ENCODE data around the gene MED10. TPM values are rescaled to one million over a fixed set of nuclear protein-coding genes. Genes with fewer than 3 reads are reported as not detected.

Gene MED10
- total and polyA plus RNA-seq, 4 donors, result 18.9 to 34.3 (median 31.4) TPM

DNA sequence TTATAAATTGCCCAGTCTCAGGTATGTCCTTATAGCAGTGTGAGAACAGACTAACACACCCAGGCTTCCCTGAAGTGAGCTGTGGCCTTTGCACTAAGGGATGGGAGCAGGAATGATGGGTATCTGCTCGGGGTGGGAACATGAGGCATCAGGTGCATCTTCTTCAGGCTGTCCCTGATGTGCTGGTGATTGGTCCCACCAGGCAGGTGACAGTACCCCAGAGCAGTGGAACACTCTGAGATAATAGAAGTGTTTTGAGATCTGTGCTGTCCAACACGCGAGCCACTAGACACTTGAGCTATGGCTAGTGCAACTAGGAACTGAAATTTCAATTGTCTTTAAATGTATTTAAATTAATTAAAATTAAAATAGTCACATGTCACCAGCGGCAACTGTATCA, 12.8 kb upstream of the MED10 start:
- no peaks in the 10 kb centered on the region for H3K4me1 ChIP-seq (ENCODE audit: control insufficient read depth in 5 of 5, insufficient read depth in 5 of 5, low read length in 5 of 5)
- TF ChIP-seq, protein P1, sequence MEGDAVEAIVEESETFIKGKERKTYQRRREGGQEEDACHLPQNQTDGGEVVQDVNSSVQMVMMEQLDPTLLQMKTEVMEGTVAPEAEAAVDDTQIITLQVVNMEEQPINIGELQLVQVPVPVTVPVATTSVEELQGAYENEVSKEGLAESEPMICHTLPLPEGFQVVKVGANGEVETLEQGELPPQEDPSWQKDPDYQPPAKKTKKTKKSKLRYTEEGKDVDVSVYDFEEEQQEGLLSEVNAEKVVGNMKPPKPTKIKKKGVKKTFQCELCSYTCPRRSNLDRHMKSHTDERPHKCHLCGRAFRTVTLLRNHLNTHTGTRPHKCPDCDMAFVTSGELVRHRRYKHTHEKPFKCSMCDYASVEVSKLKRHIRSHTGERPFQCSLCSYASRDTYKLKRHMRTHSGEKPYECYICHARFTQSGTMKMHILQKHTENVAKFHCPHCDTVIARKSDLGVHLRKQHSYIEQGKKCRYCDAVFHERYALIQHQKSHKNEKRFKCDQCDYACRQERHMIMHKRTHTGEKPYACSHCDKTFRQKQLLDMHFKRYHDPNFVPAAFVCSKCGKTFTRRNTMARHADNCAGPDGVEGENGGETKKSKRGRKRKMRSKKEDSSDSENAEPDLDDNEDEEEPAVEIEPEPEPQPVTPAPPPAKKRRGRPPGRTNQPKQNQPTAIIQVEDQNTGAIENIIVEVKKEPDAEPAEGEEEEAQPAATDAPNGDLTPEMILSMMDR (IDR thresholded peaks at IDR 0.05; ENCODE audit: control extremely low read depth, extremely low read depth), result no peak
- DNase-seq (no peak), ATAC-seq (ENCODE audit: insufficient read depth, low FRiP score) (no peak)
- H3K27me3 ChIP-seq (ENCODE audit: control insufficient read depth in 3 of 3, insufficient read depth in 3 of 3, low read length in 2 of 3), result no peaks in the 10 kb centered on the region
- WGBS, 2 donors, result 86 to 93% methylated on average over 4 of the region's 4 CpGs
- no peak overlapping the region for H3K27ac ChIP-seq (ENCODE audit: low read depth in 1 of 2, low read length in 1 of 2)
- no peak overlapping the region for H3K9ac ChIP-seq (ENCODE audit: insufficient read depth in 1 of 2, low read length in 2 of 2)
- H3K4me3 ChIP-seq, result no peak overlapping the region
- H3K9me3 ChIP-seq (ENCODE audit: control insufficient read depth in 4 of 4, insufficient read depth in 3 of 4, low read length in 3 of 4), result no peaks in the 10 kb centered on the region
- no peaks in the 10 kb centered on the region for H3K36me3 ChIP-seq (ENCODE audit: control insufficient read depth in 4 of 4, insufficient read depth in 4 of 4, low read length in 4 of 4)

DNA sequence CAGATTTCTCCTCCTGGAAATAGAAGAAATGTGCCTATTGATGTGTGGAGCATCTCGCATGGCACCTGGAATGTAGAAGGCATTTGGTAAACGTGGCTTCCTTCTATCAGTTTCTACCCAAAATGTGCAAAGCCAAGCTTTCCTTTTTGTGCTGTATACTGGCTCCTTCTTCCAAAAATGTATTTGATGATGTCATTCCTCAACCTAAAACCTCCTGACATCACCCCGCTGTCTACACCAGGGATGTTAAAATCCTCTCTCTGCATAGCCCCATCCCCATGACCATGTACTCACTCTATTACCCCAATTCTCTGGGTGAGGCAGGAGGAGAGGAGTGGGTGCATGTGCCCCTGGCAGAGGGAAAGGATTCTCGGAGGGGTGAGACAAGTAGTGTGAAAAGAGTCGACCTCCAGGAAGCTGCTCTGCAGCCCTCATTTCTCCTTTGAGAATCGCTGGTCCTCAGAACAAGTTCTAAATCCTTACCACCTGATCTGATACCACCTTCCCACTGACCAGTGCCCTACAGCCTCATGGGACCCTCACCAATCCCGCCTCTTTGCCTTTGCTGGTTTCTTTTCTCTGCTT, 11.7 kb upstream of the MED10 start:
- Histone ChIP-seq H3K9ac (ENCODE audit: insufficient read depth in 1 of 2, low read length in 2 of 2) (no peak overlapping the region), H3K27ac (ENCODE audit: low read depth in 1 of 2, low read length in 1 of 2) (no peak overlapping the region), H3K4me3 (no peak overlapping the region), H3K27me3 (ENCODE audit: control insufficient read depth in 3 of 3, insufficient read depth in 3 of 3, low read length in 2 of 3) (no peaks in the 10 kb centered on the region), H3K4me1 (ENCODE audit: control insufficient read depth in 5 of 5, insufficient read depth in 5 of 5, low read length in 5 of 5) (no peaks in the 10 kb centered on the region), H3K9me3 (ENCODE audit: control insufficient read depth in 4 of 4, insufficient read depth in 3 of 4, low read length in 3 of 4) (no peaks in the 10 kb centered on the region), H3K36me3 (ENCODE audit: control insufficient read depth in 4 of 4, insufficient read depth in 4 of 4, low read length in 4 of 4) (no peaks in the 10 kb centered on the region)
- no peak for ATAC-seq (ENCODE audit: insufficient read depth, low FRiP score)
- WGBS, 2 donors, result 81 to 86% methylated on average over 7 of the region's 7 CpGs
- TF ChIP-seq, protein P1 (IDR thresholded peaks at IDR 0.05; ENCODE audit: control extremely low read depth, extremely low read depth), result no peak
- no peak for DNase-seq

DNA sequence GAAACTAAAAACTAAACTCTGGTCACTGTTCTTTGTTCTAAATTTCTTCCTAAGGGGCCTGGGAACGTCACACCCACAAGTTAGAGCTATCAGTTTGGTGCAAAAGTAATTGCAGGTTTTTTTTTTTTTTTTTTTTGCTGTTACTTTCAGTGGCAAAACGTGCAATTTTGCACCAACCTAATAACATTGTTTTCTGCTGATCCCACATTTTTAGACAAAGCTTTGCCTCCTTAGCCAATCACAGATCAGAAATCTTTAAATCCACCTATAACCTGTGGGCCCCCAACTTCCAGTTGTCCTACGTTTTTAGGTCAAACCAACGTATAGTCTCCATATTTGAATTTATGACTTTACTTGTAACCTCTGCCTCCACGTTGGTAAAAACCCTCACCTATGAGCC, 11.1 kb upstream of the MED10 start:
- Histone ChIP-seq H3K36me3 (ENCODE audit: control insufficient read depth in 4 of 4, insufficient read depth in 4 of 4, low read length in 4 of 4) (no peaks in the 10 kb centered on the region), H3K4me1 (ENCODE audit: control insufficient read depth in 5 of 5, insufficient read depth in 5 of 5, low read length in 5 of 5) (no peaks in the 10 kb centered on the region), H3K9me3 (ENCODE audit: control insufficient read depth in 4 of 4, insufficient read depth in 3 of 4, low read length in 3 of 4) (no peaks in the 10 kb centered on the region), H3K9ac (ENCODE audit: insufficient read depth in 1 of 2, low read length in 2 of 2) (no peak overlapping the region), H3K27ac (ENCODE audit: low read depth in 1 of 2, low read length in 1 of 2) (no peak overlapping the region), H3K4me3 (no peak overlapping the region), H3K27me3 (ENCODE audit: control insufficient read depth in 3 of 3, insufficient read depth in 3 of 3, low read length in 2 of 3) (no peaks in the 10 kb centered on the region)
- DNase-seq (no peak), ATAC-seq (ENCODE audit: insufficient read depth, low FRiP score) (no peak)
- WGBS, 2 donors, result 75 to 82% methylated on average over 5 of the region's 5 CpGs
- TF ChIP-seq, protein P1 (IDR thresholded peaks at IDR 0.05; ENCODE audit: control extremely low read depth, extremely low read depth), result no peak

DNA sequence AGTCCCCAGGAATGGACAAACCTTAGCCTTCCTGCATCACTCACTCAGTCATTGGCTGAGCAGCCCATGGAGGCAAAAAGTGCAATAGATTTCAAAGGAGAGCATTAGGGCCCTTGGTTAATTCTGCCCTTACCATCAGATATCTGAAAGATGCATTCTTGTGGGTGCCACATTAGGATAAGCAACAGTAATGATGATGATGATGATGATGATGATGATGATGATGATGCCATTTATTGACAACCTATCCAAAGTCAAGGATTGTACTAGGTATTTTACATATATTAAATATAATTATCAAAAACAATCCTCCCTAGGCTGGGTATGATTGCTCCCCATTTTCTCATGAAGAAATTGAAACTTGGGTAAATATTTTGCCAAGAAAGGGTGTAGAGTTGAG, 9.6 kb upstream of the MED10 start:
- Histone ChIP-seq H3K27me3 (ENCODE audit: control insufficient read depth in 3 of 3, insufficient read depth in 3 of 3, low read length in 2 of 3) (peaks cover 0 to 3% (median 0%) of the 10 kb centered on the region in 3 donors), H3K36me3 (ENCODE audit: control insufficient read depth in 4 of 4, insufficient read depth in 4 of 4, low read length in 4 of 4) (no peaks in the 10 kb centered on the region), H3K27ac (ENCODE audit: low read depth in 1 of 2, low read length in 1 of 2) (no peak overlapping the region), H3K4me3 (no peak overlapping the region), H3K4me1 (ENCODE audit: control insufficient read depth in 5 of 5, insufficient read depth in 5 of 5, low read length in 5 of 5) (no peaks in the 10 kb centered on the region), H3K9ac (ENCODE audit: insufficient read depth in 1 of 2, low read length in 2 of 2) (no peak overlapping the region), H3K9me3 (ENCODE audit: control insufficient read depth in 4 of 4, insufficient read depth in 3 of 4, low read length in 3 of 4) (peaks cover 0 to 3% (median 0%) of the 10 kb centered on the region in 4 donors)
- TF ChIP-seq, protein P1 (IDR thresholded peaks at IDR 0.05; ENCODE audit: control extremely low read depth, extremely low read depth), result no peak
- DNase-seq (no peak), ATAC-seq (ENCODE audit: insufficient read depth, low FRiP score) (no peak)
